Right forelimb (tissue), 1 donor: ENCODE results near the gene FOXO3.

ENCODE experiments used
- DNase-seq: peaks from one replicate; pipeline ENCODE4 v3.0.0-alpha.2; 2018

The FOXO3 gene

DNA sequence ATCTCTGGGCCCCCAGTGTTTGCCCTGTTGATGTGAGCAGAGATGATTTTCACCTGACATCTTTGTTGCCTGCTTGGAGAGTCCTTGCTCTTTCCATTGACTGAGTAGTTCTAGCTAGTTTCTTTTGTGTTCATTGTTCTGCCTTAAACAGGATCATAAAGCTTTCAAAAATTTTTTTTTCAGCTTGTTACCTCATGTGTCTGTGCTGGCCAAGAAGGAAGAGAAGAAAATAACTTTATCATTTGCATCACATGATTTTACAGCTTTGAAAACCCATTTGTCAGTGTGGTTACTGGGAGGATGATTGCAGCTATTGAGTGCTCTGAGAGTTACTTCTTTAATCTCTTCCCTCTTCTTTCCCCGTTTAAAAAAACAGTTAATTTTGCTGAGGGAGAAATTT, 16.0 kb downstream of the FOXO3 start:
- DNase-seq: no peak

DNA sequence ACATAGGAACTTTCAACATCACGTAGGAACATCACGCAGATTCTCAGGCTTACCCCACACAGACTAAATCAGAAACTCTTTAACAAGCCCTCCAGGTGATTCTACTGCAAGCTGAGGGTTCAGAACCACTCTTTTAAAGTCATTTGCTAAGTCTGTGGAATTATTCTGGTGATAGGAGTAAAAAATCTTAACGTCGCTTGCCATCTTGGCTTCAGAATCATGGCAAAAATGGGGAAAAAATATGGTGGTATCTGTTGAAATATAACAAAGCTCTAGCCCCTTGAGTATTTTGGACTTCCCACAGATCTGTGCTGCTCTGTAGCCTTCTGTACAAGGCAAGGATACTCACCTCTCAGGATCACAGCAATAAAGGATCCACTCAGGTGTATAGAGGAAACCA, 17.4 kb downstream of the FOXO3 start:
- no peak for DNase-seq

DNA sequence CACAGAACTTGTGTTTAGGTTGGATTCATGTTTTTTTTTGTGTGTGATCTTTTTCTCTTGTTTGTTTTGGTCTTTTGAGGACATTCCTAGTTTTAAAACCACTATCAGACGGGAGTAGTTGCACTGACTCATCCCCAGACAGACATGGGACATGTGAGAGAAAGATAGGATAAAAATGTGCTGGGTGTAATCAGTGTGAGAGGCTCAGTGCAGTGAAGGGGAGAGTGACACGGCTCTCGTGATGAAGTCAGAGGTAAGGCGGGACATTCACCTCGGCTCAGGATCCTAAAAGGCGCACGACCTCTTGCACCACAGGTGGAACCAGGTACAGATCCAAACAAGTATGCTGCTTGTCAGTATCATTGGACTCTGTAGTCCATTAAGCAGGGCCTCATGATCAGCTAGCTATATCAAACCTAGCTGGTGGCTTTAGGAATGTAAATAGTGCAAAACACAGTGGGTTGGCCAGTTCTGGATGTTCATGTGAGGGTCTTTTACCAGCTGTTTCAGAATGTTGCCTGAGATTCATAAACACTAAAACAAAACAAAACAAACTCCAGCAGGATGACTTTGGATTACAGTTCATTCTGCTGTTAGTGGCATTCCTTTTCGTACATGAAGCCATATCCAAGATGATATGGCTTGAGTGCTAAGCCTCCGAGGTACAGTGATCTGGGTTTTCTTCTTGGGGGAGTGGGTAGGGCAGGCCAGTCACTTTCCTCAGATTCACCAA, 18.0 kb downstream of the FOXO3 start:
- no peak for DNase-seq

DNA sequence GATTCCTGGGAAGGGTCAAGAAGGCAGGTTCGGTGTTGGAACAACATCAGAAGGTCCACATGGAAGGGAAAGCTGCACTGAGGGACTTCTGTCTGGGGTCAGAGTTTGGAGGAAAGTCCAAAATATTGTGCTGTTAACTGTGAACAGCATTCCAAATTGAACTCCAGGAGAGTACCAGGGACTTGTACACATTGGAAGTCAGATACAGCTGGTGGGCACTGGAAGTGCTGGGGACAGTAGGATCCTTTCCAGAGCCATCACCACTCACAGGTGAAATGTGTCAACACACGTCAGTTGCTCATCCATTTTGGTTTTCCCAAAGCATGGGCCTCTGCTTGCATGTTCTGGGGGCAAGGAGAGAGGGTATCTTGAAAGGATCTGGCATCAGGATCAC, 18.6 kb downstream of the FOXO3 start:
- DNase-seq: no peak

DNA sequence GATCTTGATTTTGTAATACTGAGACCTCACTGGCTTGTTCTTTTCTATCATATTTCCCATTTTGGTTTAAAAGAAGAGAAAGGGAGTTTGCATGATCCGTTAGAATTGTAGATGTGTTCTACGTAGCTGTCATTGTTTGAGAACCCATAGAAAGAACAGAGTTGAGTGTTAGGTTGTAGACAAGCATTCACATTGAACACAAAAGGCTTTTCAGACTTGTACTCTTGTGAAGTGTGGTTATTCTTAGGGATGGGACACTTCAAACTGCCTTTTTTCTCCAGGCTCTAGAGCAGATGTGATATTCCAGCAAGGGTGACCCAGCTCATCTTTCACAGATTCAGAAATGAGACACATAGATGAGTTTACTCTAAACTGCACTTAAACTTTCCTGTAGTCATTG, 19.9 kb downstream of the FOXO3 start:
- no peak for DNase-seq

DNA sequence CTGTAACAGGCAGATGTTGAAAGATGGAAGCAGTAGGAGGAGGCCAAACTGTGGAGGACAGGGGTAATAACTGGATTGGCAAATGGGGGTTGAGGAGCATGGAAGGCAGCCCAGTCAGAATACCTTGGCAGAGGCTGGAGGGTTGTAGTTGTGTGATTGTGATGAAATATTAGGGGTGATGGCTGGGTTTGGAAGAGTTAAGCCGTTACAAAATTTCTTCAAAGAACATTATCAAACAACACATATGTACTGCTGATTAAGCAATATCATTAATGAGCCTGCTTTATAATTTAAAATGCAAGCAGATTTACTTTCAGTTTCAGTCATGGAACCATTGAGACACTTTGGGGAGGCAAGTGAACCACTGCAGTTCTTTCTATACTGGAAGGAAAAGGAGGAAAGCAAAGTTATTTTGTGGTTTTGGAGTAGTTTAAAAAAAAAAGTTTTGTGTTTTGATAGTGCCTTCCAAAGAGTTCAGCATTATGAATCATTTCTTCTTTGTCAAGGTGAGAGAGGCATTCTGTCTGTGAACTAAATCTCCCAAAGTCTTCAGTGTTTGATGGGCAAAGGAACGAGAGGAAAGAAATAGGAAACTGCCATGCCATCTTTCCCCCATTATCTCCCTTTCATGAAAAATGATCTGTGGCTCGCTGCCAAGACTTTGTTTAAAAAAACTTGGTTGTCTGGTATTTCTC, 20.7 kb downstream of the FOXO3 start:
- DNase-seq: no peak

DNA sequence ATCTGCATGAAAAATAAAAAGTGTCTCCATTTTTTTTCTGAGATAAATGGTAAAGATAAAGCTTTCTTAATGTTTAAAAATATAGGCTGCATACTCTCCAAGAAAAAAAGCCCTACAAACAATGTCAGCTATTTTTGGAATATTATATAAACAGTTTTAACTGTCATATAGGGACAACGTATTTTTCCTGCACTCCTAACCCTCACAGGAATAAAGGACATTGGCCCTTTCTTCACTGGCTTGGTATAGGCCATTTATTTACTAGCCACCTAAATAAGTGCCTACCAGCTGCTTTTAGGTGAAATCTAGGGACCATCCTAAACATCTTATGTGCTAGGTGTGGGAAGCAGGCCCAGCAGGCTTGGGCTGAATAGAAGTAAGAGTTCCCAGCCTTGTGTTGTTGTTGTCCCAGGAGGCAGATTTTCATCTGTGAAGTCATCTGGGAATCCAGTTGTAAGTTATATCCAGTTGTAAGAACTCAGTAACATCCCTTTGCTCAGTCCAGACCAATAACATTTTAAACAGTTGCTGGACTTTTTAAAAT, 21.3 kb downstream of the FOXO3 start:
- no peak for DNase-seq

DNA sequence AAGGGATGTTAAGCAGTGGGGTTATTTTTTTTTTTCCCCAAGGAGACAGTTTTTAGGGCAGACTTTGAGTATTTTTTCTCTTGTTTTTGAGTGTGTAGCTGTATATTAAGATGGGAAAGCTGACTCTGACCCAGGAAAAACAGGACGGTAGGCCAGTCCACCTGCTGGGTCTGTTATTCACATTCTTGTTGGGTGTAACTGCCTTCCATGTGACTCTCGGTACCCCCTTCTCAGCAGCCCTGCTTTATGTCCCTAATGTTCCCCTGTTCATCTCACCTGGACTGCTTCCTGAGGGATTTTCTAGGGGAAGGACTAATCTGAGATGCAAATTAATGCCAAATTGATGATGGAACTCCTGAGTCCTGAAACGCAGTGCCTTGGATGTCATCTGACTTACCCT, 21.9 kb downstream of the FOXO3 start:
- DNase-seq: no peak

DNA sequence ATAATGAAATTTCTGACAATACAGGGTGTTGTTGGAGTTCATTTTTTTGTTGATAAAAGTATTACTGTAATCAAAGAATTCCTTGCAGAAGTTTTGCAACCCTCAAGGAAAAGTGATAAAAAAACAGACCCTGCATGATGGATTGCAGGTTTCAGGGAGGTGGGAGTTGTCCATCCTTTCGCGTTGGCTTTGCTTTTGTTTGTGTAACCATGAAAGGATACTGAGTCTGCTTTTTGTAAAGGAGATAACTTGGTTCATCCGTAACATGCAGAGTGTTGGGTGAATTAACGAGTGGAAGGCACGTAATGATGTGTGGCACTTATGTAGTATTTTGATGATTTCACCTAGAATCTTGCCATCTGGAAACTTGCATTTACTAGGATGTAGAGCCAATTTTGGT, 23.6 kb downstream of the FOXO3 start:
- DNase-seq: no peak

DNA sequence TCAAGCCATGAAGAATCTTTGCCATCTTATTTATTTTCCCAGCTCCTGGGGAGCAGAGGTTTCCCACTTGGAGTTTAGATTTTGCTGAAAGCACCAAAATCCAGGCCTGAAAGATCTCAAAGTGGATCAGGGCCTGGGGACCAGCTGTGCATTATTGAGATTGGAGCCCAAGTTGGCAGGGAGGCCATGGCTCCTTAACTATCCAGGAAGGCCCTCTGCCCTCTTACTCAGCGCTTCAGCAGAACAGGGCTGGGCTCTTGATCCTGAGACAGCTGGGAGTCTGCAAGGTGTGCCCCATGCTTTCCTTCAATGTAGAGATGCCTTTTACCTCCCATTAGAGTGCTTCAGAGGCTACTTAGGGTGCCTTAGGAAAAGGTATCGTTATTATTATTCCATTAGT, 24.6 kb downstream of the FOXO3 start:
- DNase-seq: no peak

DNA sequence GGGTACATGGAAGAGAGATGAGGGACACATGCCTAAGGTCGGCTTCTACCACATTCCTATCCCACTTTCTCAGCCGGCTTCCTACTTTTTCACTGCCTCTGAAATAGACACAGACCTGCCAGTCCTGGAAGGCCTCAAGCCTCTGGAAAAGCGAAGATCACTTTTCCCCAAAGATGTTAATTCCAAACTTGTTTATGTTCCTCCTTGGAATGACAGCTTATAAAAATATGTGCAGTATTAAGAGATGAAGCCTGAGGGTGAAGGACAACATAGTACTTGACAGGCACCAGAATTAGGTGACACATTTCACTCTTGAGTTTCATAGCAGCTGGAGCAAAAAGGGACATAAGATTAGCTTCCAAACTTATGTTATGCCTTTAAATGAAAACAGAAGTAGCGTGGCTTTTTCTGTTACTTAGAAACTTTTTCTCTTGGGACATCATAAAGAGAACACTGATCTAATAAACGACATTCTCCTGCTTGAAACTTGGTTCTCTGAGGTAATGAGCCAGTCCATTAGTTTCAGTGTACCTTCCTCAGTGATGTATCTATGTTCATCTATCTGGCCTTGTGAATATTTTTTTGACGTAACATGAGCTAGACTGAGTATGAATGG, 25.3 kb downstream of the FOXO3 start:
- DNase-seq: no peak

DNA sequence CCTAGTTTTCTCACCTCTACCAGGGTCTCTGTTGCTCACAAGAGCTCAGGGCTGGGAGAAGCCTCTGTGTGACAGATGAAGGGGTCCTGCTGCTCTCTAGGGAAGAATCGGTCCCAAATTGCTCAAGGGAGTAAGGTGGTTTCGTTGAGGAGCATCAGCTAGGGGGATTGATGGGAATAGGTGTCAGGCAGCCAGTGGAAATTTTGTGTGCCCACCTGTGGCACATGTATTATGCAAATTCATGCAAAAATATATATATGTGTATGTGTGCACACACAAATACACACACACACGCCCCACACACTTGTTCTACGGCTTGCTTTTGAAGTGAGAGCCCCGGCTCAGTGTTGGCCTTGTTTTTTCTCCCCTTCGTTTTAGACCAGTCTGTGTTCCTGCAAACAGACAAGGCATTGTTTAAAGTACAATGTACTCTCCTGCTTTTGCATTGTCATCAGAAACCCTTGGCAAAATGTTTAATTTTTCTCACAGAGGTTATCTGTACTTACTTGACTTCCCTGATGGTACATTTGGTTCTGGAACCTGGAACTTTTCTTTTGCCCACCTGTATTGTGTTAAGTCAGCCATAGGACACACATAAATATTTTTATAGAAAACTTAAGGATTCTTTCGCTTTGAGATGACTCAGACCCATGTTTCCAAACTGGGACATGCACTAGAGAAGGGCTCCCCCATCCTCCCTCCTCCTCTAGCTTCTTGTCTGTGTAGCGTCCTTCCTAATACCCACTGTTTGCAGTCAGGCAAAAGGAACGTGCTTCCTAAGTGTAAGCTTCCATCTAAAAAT, 26.7 kb downstream of the FOXO3 start:
- no peak for DNase-seq

DNA sequence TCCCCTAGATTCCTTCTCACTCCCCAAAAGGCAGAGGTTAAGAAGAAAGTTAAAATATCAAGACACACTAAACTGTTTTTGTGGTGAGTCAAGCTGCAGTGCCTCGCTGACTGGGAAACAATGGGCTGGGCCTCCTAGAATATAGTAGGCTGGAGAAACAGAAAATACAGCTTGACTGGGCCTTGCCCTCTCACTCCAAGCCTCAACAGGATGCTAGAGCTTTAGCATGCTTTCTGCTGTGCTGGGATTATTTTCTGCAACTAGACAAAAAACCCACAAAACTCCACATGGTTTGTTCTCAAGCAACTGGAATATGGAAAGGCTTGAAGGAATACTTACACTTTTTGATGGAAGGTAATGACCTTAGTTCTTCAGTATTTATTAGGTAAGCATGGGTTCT, 27.9 kb downstream of the FOXO3 start:
- DNase-seq: no peak

DNA sequence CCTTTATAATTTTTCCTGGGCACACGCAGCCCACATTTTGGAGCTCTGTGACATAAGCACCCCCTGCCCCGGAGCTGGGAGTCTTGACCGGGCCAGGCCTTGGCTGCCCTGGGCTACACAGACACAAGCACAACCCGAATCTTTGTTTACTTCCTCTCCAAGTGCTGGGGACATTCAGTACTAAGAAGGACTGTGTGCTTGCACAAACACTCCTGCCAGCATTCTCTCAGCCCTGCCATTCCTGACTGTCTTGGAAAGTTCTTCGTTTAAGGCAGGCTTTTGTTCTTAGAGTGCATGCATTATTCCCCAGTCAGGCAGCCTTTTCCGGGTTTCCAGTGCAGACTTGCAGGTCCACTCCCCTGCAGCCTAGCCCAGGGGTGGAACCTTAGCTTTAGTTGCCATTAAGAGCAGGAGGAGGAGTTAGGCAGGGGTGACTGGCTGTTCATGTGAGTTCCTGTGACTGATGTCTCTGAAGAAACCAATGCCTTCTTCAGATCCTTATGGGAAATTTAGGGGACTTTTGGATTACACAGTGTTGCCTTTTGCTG, 28.6 kb downstream of the FOXO3 start:
- peak; percentile 69 for DNase-seq

DNA sequence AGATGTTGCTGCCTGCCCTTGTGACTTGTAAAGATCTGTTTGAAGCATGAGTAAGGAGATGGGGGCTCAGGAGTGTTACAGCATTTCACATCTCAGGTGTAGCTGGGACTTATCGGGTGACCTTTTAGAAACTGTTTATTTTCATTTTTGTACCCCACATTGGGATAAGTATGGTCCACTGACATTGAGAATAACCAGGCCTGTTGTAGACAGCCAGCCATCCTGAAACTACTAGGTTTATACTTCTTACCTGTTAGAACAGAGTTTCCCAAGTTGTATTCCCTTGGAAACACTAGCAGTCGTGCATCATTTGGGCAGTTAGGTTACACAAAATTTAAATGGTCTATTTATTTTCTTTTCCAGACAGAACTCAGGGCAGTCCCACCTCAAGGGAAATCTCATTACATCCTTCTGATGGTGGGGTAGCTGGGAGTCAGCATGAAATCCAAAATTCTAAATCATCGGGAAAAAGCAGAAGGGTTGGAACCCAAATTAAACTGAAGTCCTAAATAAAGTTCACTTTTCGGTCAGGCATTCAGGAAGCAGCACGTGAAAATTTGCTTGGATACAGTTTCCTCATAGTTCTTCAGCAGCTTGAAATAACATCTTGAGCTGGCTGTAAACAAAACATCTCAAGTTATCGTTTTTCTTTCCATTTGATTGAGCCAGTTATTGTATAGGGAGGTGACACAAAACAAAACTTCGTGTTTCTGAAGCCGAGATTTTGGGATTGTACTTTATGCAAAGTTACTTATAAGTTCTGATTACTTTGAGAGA, 30.5 kb downstream of the FOXO3 start:
- no peak for DNase-seq

DNA sequence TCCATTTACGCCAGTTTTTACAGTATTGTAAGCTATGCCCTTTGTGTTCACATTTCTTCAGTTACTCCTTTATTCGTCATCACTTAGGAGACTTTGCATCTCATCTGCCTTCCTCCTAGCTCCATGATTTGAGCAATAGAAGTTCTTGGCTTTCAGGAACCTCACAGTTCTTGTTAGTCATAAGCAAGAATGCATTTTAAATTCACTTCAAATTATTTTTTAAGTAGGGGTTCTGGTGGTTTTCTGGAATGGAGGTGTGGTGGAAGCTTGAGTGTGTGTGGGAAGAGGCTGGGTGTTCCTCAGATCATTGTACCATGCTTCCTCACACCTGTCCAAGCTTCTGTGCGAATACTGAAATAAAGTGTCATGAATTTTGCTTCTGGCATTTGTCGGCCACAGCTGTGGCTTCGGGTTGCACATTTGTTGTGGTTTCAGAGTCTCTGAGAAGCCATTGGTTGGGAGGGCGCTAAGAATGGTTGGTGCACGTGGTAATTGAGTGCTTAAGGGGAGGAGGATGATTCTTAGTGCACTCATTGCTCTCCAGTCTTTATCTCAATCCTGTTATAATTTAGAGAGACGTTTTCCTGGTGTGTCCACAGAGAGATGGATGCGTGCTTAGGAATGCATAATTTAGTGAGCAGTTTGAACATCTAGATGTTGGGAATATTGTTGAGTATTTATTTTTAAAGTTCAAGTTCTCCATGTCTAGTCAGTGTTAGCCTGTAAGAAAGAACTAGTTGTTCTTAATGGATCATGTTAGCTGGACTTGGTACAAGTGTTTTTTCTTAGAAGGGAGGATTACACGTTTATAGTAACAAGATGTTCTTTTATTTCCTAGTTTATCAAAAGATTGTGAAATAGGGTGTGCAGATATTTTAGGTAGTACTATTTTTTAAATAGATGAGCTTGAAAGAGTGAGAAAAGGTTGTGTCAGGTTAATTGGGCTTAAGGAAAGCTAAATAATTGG, 31.9 kb downstream of the FOXO3 start:
- DNase-seq: no peak

DNA sequence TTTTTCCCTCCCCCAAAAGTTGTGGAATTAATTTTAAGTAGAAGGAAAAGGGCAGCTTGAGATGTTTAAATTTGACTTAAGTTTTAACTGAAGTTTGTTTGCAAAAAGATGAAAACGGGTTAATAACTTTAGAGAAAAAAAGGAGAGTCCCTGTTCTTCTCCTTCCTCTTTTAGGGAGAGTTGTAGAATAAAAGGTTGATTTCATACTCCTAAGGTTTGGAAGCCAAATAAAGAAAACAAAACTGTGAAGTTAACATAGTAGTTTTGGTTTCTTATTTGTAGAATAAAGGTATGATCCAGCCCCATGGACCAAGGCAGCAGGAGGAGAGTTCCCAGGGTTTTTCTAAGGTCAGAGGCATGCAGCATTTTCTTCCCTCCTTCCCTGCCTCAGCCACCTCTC, 33.4 kb downstream of the FOXO3 start:
- DNase-seq: no peak

DNA sequence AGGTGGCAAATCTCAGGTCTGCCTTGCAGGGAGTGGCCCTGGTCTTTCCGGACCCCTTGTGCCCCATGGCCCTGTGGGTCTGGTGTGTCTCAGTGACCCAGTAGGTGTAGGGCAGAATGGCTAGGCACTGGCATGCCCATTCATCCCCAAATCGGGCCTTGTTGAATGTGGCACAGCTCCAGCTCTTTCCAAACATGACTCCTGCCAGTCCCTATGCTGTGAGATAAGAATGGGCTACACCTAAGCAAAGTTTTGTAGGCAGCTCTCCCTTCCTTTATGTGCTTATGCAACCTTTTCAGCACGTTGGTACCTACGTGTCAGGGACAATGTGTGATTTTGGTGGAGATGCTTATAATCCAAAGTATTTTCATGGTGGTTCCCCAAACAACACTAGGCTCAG, 33.9 kb downstream of the FOXO3 start:
- no peak for DNase-seq

DNA sequence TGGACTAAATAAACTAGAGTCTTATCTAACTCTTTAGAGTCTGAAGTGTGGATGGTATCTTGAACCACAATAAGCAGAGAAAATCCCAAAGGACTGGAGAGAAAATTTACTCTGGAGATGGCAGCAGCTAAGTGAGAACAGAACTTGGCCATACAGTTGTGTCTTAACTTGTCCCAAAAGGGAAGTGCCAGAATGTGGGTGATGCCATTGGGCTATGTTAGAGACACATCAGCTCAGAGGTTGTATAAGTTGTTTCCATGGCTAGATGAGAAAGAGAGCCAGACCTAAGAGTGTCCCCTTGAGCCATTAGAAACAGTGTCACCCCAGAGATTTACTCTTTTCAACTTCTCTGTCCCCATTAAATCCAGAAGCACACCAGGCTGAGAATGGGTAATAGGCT, 36.2 kb downstream of the FOXO3 start:
- no peak for DNase-seq

DNA sequence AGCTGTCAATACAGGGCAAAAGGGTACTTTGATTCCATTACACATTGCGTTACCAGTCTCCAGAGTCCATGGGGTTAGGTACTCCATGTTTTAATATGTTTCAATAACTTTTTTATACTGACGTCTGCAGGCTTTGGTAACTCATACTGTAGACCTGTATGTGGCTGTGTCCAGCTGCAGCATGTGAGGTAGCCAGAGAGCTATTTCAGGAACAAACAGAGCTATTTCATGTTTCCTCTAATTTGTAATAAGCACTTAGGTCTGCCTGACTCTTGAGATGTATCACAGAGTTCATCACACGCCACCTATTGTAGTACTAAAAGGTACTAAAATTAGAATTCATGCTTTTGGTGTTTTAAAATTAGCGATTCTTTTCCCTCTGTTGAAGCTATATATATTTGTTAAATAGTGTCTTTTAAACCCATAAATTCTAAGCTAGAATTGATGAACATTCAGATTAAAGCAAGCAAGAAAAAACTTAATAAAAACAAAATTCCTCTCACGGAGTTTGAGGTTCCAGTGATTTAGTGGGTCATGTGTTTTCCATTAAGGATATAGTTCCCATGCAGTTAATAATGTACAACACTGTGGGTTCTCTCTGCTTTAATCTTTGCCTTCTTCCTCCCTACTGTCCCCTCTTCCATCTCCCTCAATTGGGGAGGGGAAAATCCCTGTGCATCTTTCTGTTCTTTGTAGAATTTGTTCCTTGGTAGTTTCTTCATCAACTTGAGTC, 37.0 kb downstream of the FOXO3 start:
- DNase-seq: no peak
